Middle frontal gyrus (tissue), 1 donor: ENCODE results near the gene FHDC1.

Experiments
- DNase-seq: peaks from one replicate; pipeline ENCODE4 v3.0.0-alpha.2; 2015; ENCODE audit warnings: low spot score; ENCODE audit errors: extremely low spot score

The FHDC1 gene

GRCh38 chr4:152936446-152937335, 568 bp downstream of the FHDC1 start:
- DNase-seq: no peak

GRCh38 chr4:152937336-152938236, 1.5 kb downstream of the FHDC1 start:
- no peak for DNase-seq

GRCh38 chr4:152938237-152938947, 2.3 kb downstream of the FHDC1 start:
- DNase-seq: no peak

- no peak for DNase-seq
Observed at GRCh38 chr4:152939621-152940020, 3.5 kb downstream of the FHDC1 start.

- no peak for DNase-seq
Observed at GRCh38 chr4:152940461-152940860, 4.3 kb downstream of the FHDC1 start.

- DNase-seq: no peak
Observed at GRCh38 chr4:152941411-152941810, 5.3 kb downstream of the FHDC1 start.

- DNase-seq: no peak
Observed at GRCh38 chr4:152942346-152942745, 6.2 kb downstream of the FHDC1 start.

- no peak for DNase-seq
Observed at GRCh38 chr4:152943672-152944071, 7.5 kb downstream of the FHDC1 start.

GRCh38 chr4:152944666-152945320, 8.7 kb downstream of the FHDC1 start:
- no peak for DNase-seq

GRCh38 chr4:152945639-152946038, 9.5 kb downstream of the FHDC1 start:
- DNase-seq: no peak

- no peak for DNase-seq
Observed at GRCh38 chr4:152946446-152946845, 10.3 kb downstream of the FHDC1 start.

- DNase-seq: no peak
Observed at GRCh38 chr4:152947311-152947710, 11.2 kb downstream of the FHDC1 start.

- no peak for DNase-seq
Observed at GRCh38 chr4:152949930-152950329, 13.8 kb downstream of the FHDC1 start.

- DNase-seq: no peak
Observed at GRCh38 chr4:152950402-152951274, 14.5 kb downstream of the FHDC1 start.

GRCh38 chr4:152951348-152951747, 15.2 kb downstream of the FHDC1 start:
- DNase-seq: no peak

- DNase-seq: no peak
Observed at GRCh38 chr4:152953514-152953913, 17.4 kb downstream of the FHDC1 start.

GRCh38 chr4:152954741-152955140, 18.6 kb downstream of the FHDC1 start:
- DNase-seq: no peak

GRCh38 chr4:152956147-152956546, 20.0 kb downstream of the FHDC1 start:
- DNase-seq: no peak

- no peak for DNase-seq
Observed at GRCh38 chr4:152956650-152957436, 20.7 kb downstream of the FHDC1 start.
